Natural killer cell (primary cell): ENCODE measurements around the gene GPHA2. TPM values are rescaled to one million over a fixed set of nuclear protein-coding genes. Genes with fewer than 3 reads are reported as not detected.

Experiments
- ATAC-seq, 3 donors: fragments of 150-1000 bp in 2 of 3; fragments of 200-7000 bp in 1 of 3; cut with Tn5 transposase; 1 replicate in 1 of 3; 2 replicates in 2 of 3; pipeline ENCODE4 v1.10.0; 2021; ENCODE audit warnings: mild to moderate bottlenecking in 2 of 3, moderate library complexity in 2 of 3
- DNase-seq, 2 donors: peaks; one replicate each; pipeline versions ENCODE4 v3.0.0 to v3.0.0-alpha.2; 2013 to 2021; ENCODE audit warnings: mixed read lengths in 1 of 2
- H3K27ac ChIP-seq: one replicate; pipeline ENCODE4 v1.5.1; 2013; ENCODE audit warnings: mild to moderate bottlenecking, low read length
- H3K27me3 ChIP-seq: one replicate; pipeline ENCODE4 v1.6.1; 2013; ENCODE audit warnings: low read length; ENCODE audit not compliant: control insufficient read depth, insufficient read depth
- H3K36me3 ChIP-seq: one replicate; pipeline ENCODE4 v1.6.1; 2013; ENCODE audit warnings: low read length; ENCODE audit not compliant: control insufficient read depth, insufficient read depth
- H3K4me1 ChIP-seq: one replicate; pipeline ENCODE4 v1.6.1; 2013; ENCODE audit warnings: low read length; ENCODE audit not compliant: control insufficient read depth, insufficient read depth
- H3K4me3 ChIP-seq: one replicate; pipeline ENCODE4 v1.5.1; 2013; ENCODE audit warnings: low read length
- H3K9me3 ChIP-seq: one replicate; pipeline ENCODE4 v1.6.1; 2013; ENCODE audit warnings: low read length; ENCODE audit not compliant: control insufficient read depth, insufficient read depth
- H3K27ac Mint-ChIP-seq, 2 donors: one replicate each; pipeline ENCODE4 v1.8.0; 2022; ENCODE audit warnings: mild to moderate bottlenecking in 2 of 2, mixed read lengths in 2 of 2, moderate library complexity in 1 of 2
- H3K27me3 Mint-ChIP-seq, 2 donors: one replicate each; pipeline ENCODE4 v1.8.0; 2022; ENCODE audit warnings: low read depth in 2 of 2, mixed read lengths in 2 of 2
- H3K36me3 Mint-ChIP-seq: one replicate; pipeline ENCODE4 v1.8.0; 2022; ENCODE audit warnings: mixed read lengths
- H3K4me1 Mint-ChIP-seq, 2 donors: one replicate each; pipeline ENCODE4 v1.8.0; 2022; ENCODE audit warnings: mixed read lengths in 2 of 2
- H3K4me3 Mint-ChIP-seq: one replicate; pipeline ENCODE4 v1.8.0; 2022; ENCODE audit warnings: mild to moderate bottlenecking, moderate library complexity, mixed read lengths
- H3K9me3 Mint-ChIP-seq, 2 donors: one replicate each; pipeline ENCODE4 v1.8.0; 2022; ENCODE audit warnings: mixed read lengths in 2 of 2
- WGBS: methylation state at CpG from one replicate; pipeline ENCODE4 v1.1.7; 2013; ENCODE audit warnings: missing lambda C conversion rate; ENCODE audit not compliant: insufficient coverage; 5-methylcytosine and 5-hydroxymethylcytosine counted together
- intact Hi-C: fragments of 100-400 bp; cut with micrococcal nuclease; formaldehyde crosslinking; loops from one replicate; pipeline ENCODE4 v1.14.2; 2022
- total RNA-seq, 4 donors: library from RNA; stranded (reverse); fragments of 120-200 nt in 1 of 4; gene quantifications; one replicate each; pipeline versions ENCODE4 v1.2.3 to v1.2.4, GENCODE V29; 2013 to 2022
- TF ChIP-seq, protein P1 (sequence below): fragments of 200-600 bp; IDR thresholded peaks from one replicate; pipeline ENCODE4 v1.8.0; 2022; ENCODE audit warnings: antibody characterized with exemption

GPHA2 gene
- total RNA-seq, 3 donors from 2014 or later (not counting 1 experiment from before 2014, with no cell fraction given), result not detected

DNA sequence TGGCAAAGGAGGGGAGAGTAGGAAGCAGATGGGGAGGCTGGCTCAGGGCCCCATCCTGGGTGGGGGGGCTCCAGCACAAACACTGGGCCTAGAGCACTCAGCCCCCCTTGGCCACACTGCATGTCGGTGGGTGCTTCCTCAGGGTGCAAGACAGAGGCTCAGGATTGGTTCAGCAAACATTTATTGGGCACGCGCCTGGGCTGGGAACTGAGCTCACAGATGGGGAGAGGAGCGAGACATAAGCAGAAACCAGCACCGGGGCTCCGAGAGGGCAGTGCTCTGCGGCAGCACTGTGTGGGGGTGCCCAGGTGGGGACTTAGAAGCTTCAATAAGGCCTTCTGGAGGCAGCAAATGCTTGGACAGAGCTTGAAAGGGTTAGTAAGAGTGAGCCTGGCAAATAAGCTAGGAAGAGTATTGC, 45.2 kb downstream of the GPHA2 start:
- ATAC-seq (no peak), DNase-seq (no peak)
- no peaks in the 10 kb centered on the region for H3K9me3 ChIP-seq
- peaks cover 4% of the 10 kb centered on the region for H3K36me3 ChIP-seq
- peaks cover 30% of the 10 kb centered on the region for H3K4me1 ChIP-seq
- no peak overlapping the region for H3K27ac ChIP-seq
- Mint-ChIP-seq H3K27ac (no peak overlapping the region), H3K9me3 (no peaks in the 10 kb centered on the region), H3K27me3 (no peaks in the 10 kb centered on the region), H3K36me3 (no peaks in the 10 kb centered on the region), H3K4me3 (no peak overlapping the region), H3K4me1 (peaks cover 16 to 20% of the 10 kb centered on the region in 2 donors)
- H3K27me3 ChIP-seq, result no peaks in the 10 kb centered on the region
- TF ChIP-seq, protein P1, sequence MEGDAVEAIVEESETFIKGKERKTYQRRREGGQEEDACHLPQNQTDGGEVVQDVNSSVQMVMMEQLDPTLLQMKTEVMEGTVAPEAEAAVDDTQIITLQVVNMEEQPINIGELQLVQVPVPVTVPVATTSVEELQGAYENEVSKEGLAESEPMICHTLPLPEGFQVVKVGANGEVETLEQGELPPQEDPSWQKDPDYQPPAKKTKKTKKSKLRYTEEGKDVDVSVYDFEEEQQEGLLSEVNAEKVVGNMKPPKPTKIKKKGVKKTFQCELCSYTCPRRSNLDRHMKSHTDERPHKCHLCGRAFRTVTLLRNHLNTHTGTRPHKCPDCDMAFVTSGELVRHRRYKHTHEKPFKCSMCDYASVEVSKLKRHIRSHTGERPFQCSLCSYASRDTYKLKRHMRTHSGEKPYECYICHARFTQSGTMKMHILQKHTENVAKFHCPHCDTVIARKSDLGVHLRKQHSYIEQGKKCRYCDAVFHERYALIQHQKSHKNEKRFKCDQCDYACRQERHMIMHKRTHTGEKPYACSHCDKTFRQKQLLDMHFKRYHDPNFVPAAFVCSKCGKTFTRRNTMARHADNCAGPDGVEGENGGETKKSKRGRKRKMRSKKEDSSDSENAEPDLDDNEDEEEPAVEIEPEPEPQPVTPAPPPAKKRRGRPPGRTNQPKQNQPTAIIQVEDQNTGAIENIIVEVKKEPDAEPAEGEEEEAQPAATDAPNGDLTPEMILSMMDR, result no peak
- no peak overlapping the region for H3K4me3 ChIP-seq
- intact Hi-C loops, result no loop called here
- 96% methylated on average over 7 of the region's 7 CpGs for WGBS

DNA sequence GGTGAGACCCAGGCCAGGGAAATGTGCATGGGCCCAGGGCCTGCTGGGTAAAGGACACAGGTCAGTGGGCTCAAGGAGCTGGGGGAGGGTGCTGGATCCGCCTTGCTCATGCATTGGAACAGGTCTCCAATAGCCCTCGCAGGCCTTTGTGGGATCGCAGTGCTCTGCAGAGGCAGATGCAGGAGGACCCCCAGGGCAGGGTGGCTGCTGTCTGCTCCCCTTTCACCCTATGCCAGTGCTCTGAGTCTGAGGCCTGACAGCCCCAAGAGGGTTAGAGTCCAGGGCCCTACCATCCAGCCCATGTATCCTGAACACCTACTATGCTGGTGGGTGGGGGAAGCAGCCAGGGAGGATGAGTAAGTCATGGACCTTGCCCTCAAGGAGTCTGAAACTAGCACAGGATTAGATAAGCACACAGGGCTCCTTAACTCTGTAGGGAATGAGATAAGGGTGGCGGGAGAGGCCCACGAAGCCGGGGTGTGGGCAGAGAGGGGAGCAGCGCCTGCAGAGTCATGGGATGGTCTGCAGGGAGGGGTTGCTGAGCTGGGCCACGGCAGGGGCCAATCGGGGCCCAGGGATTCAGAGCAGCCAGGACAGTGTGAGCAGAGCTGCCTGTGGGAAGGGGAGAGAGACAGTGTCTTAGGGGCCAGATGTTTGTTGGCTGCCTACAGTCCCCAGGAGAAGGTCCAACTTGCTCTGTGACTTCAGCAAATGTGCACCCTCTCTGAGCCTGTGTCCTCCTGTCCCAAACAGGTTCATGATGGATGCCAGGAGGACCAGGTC, 46.8 kb downstream of the GPHA2 start:
- H3K4me1 Mint-ChIP-seq, result peaks cover 17 to 25% of the 10 kb centered on the region in 2 donors
- H3K4me3 Mint-ChIP-seq, result peak overlapping the region; percentile 25
- H3K27me3 Mint-ChIP-seq, result no peaks in the 10 kb centered on the region
- no peak for DNase-seq
- no peaks in the 10 kb centered on the region for H3K36me3 ChIP-seq
- H3K4me3 ChIP-seq, result no peak overlapping the region
- H3K9me3 Mint-ChIP-seq, result no peaks in the 10 kb centered on the region
- H3K4me1 ChIP-seq, result peaks cover 22% of the 10 kb centered on the region
- no peaks in the 10 kb centered on the region for H3K9me3 ChIP-seq
- H3K27ac ChIP-seq, result no peak overlapping the region
- no peaks in the 10 kb centered on the region for H3K27me3 ChIP-seq
- TF ChIP-seq, protein P1, result no peak
- H3K36me3 Mint-ChIP-seq, result no peaks in the 10 kb centered on the region
- intact Hi-C loops, result no loop called here
- no peak for ATAC-seq
- H3K27ac Mint-ChIP-seq, result no peak overlapping the region
- WGBS, result 76% methylated on average over 9 of the region's 9 CpGs

DNA sequence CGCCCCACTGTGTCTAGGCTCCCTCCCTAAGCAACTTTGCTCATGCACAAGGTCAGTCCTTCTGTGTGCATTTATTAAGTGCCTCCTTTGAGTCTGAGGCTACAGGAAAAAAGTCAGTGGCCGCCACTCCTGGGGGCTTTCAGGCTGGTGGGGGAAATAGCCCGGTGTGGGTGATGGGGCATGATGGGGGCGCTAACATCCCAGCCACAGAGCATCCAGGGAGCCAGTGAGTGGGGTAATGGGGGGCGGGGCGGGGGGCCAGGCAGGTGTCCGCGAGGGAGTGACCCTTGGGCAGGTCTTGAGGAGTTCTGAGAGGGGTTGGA, 47.3 kb downstream of the GPHA2 start:
- peak overlapping the region; percentile 84 for H3K4me3 Mint-ChIP-seq
- no peak overlapping the region for H3K27ac ChIP-seq
- no peaks in the 10 kb centered on the region for H3K9me3 ChIP-seq
- no peaks in the 10 kb centered on the region for H3K27me3 ChIP-seq
- H3K4me1 ChIP-seq, result peaks cover 17% of the 10 kb centered on the region
- H3K27ac Mint-ChIP-seq, result peak overlapping the region; percentile 77 to 80
- 72% methylated on average over 8 of the region's 8 CpGs for WGBS
- H3K27me3 Mint-ChIP-seq, result no peaks in the 10 kb centered on the region
- peak overlapping the region; percentile 12 for H3K4me3 ChIP-seq
- intact Hi-C loops, result no loop called here
- H3K36me3 Mint-ChIP-seq, result no peaks in the 10 kb centered on the region
- H3K36me3 ChIP-seq, result no peaks in the 10 kb centered on the region
- peaks cover 17 to 25% of the 10 kb centered on the region in 2 donors for H3K4me1 Mint-ChIP-seq
- TF ChIP-seq, protein P1, result no peak
- DNase-seq (no peak), ATAC-seq (no peak)
- H3K9me3 Mint-ChIP-seq, result no peaks in the 10 kb centered on the region
